NCI-H2029 (cell line): ENCODE results near the gene PRKAG2.
A peak's percentile ranks its signal among the peaks of the same experiment; 100 is the strongest.

Experiments
- DNase-seq: peaks from one replicate; lab custom pipeline; 2025; lab: John Stamatoyannopoulos, UW

Gene PRKAG2

DNA sequence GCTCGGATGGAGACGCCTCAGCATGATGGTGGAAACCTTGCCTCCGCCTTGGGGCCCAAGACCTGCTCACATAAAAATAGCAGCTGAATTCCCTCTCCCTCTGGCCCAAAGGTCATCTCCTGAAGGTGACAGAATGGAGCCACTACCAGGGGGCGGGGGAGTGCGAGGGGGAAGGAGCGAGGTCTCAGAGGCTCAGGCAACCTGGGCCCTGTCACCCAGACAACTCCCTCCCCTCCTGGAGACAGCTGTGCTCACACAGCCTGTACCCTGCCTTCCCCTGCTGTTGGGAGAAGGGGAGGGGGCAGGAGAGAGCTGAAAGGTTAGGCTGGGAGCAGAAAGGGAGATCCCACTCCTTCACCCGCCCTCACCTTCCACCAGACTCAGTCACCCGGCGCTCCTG lies 184.2 kb downstream of the PRKAG2 start:
- DNase-seq: no peak

DNA sequence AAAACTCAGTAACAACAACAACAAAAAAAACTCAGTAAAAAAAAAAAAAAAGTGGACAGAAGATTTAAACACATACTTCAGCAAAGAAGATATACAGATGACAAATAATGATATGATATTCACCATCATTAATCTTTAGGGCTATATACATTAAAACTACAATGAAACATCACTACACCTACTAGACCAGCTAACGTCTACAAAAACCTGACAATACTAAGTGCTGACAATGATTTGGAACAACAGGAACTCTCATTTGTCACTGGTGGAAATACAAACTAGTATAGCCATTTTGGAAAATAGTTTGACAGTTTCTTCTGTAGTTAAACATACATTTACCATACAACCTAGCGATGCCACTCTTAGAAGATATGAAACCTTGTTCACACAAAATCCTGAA lies 185.5 kb downstream of the PRKAG2 start:
- DNase-seq: no peak

DNA sequence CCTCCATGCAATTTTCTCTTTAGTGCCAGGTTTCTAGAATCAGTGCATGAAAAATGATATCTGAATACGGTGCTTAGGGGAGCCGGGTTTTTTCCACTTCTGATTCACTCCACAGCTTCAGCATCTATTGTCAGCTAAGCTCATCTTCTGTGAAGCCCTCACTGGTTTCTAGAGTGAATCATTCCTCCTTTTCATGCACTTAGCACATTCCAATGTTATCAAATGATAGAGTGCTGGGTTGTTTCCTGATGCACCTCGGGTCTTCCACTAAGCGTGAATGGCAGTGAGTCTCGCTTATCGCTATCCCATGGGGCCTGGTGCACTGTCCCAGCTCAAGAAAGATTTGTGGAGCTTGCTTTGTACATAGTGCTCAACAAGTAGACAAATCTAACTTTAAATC lies 186.3 kb downstream of the PRKAG2 start:
- DNase-seq: no peak

DNA sequence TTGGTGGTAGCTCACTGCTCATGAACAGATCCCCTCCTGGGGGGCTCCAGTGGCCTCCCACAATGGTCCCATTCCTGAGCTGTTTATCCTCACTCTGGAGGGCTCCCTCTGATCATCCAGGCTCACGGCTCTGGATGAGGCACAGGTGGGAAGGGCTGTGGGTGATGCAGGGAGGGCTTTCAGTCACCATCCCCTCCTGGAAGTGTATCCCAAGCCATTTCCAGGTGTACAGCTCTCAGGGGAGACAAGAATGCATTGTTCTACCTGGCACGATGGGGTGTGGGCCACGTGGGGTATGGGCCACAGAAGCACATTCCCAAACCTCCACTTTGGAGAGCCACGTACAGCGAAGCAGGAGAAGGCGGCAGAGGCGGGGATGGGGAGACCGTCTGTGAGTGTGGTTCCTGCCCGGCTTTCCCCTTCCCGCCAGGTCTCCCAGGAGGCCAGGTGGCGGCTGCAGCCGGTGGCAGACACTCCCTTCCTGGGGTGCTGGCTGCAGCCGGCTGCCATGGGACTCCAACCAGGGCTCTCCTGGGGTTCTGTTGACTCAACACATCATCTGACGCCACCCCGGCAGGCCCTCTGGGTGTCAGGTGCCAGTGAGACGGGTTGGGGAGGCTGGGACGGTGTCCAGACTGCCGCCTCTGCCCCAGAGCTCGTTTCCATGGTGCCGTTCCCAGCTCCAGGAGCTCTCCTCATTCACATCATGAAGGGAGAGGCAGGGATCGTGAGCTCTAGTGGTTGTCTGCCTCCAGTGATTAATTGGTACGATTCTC lies 187.5 kb downstream of the PRKAG2 start:
- peak; percentile 65 for DNase-seq

DNA sequence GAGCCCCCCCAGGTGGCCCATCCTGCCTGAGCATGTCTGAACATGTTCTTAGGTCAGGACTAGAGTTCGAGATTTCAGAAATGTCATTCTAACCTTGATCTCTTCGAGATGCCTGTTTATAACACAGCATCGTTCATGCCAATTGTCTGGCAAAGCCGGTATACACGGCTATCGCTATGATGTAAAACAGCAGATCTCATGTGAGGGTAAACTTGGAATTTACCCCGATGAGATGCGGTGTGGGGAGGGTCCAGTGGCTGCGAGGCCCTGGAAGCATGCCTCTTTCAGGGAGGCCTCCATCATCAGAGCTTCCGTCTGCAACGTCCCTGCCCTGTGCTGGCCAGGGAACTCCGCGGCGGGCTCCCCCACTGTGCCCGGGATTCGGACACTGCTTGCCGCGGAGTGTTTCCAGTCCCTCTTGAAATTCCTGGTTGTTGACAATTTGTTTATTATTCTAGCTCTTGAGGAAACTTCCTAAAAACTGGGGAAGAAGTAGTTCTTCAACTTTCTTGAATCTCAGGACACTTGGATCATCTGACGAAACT lies 188.6 kb downstream of the PRKAG2 start:
- no peak for DNase-seq

DNA sequence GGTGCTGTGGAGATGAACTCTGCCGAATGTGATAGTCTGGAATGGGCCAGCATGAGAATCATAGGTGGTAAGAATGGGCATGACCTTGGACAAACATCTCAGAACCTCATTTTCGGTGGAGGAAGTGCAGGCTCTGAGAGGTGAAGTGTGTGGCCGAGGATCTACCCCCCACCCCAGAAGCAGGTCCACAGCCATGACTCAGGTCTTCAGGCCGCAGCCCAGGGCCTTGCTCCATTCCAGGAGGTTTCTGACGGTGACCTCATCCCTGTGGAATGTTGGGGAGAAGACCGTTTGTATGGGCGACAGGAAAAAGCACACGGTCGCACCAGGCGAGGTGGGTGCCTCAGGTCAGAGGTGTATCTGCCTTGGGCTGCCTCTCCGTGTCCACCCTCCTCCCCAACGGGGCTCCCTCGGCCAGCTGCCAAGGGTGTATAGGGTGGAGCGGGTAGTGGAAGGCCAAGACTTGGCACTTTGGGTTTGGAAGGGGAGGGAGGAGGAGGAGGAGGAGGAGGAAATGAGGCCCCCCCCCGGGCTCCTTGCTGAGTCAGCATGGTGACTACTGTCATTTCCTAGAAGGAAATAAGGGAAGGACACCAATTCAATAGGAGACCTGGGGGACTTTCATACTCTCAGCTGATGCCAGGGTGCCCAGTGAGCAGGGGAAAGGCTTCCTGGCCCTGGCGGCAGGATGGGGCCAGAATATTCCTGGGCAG lies 189.2 kb downstream of the PRKAG2 start:
- no peak for DNase-seq

DNA sequence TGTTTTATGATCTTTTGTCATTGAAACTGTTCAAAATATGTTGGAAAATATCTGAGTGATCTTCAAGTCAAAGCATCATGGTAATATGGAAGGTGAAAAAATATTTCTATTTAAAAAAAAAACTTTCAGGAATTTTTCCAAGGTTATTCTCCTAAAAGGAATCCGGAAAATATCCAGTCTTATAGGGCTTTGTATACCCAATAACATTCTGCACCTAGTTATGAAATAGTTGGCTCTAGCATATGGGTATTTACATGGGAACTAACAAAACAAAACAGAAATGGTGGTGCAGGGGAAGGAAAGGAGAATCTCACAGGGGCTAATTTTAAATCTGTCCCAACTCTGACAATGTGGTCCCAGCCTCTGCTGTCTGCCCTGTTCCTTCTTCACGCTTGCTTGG lies 190.1 kb downstream of the PRKAG2 start:
- no peak for DNase-seq

DNA sequence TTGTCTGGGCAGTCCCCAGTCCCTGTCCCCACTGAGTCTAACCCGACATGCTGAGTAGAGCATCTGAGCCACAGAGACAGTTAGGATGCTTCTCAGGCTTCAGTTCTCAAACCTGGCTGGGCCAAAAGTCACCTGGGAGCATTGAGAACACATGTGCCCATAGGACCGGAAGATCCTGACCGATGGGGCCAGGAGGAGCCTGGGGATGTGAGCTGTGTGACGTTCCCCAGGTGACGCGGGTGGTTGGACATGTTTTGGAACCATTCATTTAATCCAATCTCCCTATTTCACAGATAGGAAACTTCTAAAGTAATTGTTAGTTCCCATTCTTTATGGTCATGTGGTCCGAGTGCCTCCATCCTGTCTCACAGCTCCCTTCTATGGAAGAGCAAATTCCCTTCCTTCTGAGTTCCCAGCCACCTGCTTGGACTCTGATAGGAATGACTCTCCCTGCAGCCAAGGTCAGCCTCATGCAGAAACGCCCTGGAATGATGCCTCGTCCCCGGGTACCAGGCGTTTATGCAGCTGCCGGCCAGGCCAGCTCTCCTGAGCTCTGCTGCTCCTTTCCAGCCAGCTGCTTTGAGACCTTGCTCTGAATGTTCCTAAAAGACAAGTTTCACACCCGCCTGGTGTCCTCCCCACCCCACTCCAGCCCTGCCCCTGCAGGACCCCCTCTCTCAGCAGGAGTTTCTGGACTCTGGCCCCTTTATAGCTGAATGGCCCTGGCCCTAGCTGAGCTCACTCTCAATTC lies 190.7 kb downstream of the PRKAG2 start:
- DNase-seq: no peak

DNA sequence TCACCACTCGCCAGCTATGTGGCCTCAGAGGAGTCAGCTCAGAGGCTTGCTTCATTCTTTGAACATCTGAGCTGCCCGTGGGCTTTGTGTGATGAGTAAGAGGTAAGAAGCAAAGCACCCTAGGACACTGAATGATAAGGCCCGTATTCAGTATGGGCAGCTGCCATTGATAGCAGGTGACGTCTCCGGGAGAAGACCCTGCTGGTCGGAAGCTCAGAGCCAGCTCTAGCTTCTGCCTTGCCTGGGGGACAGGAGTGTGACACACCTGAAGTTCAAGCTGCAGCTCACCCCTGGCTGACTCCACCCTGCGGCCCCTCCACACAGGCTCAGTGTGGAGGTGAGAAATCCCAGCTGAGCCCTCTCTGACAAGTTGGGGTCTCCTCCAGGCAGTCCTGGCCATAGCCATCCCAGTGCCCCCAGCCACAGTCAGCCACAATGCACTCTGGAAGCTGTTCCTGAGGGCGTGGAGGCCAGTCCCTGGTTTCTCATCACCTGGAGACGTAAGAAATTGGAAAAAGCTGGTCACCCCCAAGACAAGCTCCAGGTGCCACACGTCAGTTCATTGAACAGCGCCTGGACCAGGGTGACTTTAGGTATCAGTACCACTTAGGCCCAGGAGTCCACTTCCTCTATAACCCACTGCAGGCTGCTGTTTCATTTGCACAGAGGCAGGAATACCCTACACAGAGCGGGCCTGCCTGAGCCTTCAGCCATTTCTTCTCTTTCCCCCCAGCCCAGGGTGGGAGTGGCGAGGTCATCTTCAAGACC lies 192.3 kb downstream of the PRKAG2 start:
- DNase-seq: no peak

DNA sequence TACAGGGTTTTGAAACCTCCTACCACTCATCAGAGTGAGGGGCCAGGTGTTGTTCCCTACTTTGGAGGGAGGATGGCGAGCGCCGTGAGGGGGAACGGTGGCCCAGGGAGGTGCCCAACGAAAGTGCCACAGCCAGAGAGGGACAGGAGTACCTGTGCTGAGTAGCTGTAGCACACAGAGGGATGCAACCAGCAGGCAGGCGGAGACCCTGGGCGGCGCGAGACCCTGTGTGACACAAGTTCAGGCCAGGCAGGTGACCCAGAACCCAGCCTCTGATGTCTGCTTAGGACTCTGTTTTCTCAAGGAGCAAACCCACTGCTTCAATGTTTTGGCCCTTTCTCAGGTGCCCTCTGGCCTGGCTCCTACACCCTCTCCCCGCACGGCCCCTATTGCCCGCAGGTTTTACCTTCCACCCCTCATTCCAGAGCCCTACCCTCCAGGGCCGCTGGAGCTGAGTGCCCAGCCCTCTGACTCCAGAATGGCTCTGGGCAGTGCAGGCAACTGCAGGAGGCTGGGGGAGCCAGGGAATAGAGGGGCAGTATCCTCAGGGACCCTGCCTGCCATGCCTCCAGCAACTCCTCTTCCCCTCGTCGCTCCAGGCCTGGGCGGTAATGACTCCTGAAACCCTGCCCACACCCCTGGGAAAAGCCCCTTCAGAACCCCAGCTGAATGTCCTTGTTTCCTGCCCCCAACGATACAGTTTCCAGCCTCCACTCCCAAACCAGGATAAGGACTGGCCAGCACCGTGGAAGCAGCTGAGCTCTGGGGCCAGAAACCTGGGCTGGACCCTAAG lies 193.1 kb downstream of the PRKAG2 start:
- DNase-seq: no peak

DNA sequence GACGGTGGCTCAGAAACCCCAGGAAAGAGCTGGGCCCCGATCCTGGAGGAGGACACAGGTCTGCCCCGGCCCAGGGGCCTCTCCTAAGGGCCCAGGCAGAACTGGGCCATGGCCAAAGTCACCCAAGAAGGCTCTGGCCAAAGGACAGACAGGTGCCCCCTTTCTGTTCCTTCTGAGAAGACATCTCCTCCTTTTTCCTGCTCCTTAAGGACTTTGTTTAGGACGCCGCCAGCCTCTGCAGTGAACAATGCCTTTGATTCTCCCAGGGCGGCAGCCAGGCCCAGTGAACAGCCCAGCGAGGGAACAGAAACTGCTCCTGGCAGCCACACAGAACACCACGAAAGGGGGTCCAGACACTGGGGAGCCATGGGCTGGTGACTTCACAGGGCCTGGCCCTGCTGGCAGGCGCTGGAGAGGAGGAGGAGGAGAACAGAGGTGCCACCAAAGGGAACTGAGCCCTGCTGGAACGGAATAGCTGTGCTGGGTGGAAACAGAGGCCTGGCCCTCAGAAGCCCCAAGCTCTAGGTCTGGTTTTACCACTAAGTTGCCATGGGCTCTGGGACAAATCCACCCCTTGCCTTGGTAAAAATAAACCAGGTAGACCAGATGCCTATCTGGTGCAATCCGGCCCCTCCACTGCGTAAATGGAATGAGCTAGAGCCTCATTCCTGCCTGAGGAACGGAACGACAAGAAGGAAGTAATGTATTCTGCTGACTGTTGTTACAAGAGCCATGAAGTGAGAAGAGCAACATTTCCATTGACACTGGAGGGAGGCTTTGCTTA lies 193.9 kb downstream of the PRKAG2 start:
- DNase-seq: no peak

DNA sequence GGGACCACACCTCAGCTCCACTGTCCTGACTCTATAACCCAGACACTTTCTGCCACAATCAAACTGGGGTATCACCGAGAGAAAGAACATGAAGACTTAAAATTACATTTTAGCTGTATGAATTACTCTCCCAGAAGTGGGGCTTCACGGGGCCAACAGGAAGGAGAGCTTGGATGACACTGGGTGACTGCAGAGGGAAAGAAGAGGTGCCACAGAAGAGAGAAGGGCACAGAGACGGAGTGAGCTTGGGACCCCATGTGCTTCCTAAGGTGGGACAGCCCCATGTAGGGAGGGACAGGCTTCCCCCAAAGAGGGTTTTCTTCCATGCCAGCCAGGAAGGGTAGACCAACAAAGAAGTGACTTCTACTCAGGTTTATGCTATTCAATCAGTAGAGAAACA lies 195.2 kb downstream of the PRKAG2 start:
- no peak for DNase-seq

DNA sequence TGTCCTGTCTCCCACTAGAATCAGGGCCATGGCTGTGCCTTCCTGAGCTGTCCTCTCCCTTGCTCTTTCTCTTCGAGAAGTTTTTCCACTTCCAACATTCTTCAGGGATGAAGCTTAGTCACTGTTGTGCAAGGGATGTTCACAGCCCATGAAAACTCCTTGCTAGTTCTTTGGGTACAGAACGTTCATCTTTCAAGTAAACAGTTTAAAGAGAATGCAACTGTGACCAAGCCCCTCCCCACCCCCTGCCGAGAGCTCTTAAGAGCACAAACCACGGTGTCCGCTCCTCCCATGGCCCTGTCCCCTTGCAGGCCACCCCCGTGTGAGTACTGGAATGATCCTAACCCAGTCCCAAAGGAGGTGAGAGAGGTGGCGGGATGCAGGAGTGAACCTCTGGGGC lies 196.1 kb downstream of the PRKAG2 start:
- no peak for DNase-seq

DNA sequence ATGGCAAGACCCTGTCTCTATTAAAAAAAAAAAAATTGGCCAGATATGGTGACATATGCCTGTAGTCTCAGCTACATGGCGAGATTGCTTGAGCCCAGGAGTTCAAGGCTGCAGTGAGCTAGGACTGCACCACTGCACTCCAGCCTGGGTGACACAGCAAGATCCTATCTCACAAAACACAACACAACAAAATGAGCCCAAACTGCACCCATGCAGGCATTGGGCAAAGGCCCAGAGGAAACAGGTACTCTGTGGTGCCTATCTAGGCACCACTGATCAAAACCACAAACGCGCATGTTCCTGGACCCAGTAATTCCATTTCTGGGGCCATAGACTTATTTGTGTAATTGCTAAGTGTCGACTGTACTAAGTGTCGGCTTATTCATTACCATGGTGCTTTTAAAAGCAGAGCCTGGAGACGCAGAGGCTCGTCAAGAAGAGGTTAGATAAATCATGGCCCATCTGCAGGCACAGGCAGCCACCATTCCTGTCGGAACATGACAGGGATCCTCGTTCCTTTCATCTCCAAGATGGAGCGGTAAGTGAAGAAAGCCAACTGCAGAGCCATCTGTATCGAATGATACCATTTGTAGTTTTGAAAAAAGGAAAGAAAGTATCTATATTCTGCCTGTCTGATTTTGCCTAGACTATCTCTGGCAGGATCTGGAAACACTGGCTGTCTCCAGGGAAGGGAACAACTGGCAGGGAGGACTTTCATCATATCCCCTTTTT lies 196.9 kb downstream of the PRKAG2 start:
- no peak for DNase-seq

DNA sequence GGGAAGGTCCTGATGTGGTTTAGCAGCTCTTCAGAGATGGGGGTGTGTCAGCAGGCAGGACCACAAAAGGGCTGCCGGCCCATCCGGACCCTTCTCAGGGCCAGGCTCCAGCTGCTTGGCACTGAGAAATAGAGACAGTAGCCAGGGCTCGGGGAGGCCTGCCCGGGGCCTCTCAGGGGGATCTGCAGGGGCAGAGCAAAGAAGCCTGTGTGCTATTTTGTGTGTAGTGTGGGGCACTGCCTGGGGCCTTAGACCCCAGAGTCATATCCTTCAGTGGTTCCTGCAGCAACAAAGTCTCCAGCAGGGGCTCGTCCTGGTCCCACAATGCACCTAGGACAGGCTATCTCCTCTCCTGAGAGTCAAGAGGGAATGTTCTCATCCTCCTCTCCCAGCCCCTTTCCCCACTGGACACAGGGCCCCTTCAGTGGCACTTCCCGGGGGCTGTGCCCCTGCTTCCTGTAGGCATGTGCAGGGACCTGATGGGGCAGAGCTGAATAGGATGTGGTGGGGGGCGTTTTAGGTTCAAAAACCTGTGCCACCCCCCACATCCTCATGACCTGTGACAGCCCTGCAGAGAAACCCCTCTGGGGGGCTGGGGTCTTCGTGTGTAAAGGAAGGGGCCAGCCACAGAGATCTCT lies 197.7 kb downstream of the PRKAG2 start:
- DNase-seq: no peak

DNA sequence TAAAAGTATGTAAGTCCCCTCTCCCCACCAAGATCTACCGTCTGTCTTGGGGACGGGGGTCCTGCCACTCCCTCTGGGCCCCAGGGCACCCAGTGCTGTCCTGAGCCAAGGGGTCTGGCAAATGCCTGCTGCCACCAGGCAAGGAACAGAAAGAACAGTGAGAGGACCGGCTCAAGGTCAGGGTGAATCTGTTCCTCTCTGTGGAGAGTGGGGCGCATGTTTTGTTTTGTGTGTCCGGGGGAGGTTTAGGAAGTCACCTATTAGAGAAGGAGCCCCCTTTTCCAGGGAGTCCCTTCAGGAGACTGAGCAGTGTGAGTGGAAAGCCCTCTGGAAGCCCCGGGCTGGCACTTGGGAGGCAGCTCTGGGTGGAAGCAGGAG lies 198.7 kb downstream of the PRKAG2 start:
- DNase-seq: no peak

DNA sequence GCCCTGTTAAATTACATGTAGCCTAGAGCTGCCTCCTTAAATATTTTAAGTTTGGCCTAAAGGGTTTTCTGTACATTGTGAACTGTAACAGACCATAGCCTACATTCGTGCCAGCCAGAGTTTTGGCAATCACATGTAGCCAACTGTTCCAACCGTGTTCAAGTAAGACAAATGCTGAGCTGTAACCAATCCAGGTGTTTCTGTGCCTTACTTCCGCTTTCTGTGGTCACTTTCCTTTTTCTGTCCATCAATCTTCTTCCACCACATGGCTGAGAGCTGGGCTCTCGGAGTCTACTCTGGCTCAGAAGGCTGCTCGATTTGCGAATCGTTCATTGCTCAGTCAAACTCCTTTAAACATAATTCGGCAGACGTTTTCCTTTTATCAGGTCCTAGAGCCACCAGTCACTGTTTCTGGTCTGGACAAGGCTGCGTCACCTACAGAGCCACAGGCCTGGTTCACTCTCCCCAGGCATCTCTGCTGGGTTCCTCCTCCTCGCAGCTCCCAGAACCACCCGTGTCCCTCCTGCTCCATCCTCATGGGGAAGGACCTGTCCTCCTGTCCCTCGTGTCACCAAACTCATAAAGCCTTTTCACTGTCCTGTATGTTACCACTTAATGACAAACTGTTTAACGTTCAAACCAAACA lies 199.2 kb downstream of the PRKAG2 start:
- no peak for DNase-seq

DNA sequence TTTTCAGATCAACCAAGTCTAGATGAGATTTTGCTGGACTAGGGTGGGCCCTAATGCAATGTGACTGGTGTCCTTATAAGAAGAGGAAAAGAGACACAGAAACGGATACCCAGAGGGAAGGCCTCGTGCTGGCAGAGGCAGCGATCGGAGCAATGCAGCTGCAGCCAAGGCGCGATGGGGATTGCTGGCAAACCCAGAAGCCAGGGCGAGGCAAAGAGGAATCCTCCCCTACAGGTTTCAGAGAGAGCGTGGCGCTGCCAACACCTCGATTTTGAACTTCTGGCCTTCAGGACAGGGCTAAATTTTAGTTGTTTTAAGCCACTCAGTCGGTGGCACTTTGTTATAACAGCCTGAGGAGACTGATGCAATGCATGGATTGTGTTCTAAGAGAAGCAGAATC lies 200.2 kb downstream of the PRKAG2 start:
- no peak for DNase-seq
